ENCODE measurements around the gene NCR1. TPM values are rescaled to one million over a fixed set of nuclear protein-coding genes. Genes with fewer than 3 reads are reported as not detected.
"Not testable (repeated sequence)": the region's sequence is repeated elsewhere in the genome, so short reads cannot be mapped to it uniquely, and the experiment has no call there.

NCR1 gene
- total RNA-seq, 1 experiment from 2014 or later = not detected

- ATAC-seq (no peak), DNase-seq (ENCODE audit: low read depth, low spot score) (no peak)
- CTCF ChIA-PET = no interaction called here
- intact Hi-C loops (cut with micrococcal nuclease; ENCODE audit: unreplicated experiment) (no loop called here), in situ Hi-C loops (cut with HindIII; ENCODE audit: low pct_unique_long_range_greater_than_20kb, low sequenced_read_pairs) (no loop called here)
- POLR2A ChIA-PET = no interaction called here
- Histone ChIP-seq H3K4me3 (ENCODE audit: low read depth in 2 of 2, low read length in 2 of 2) (no peak overlapping the region), H3K27me3 (ENCODE audit: control insufficient read depth, insufficient read depth, low read length) (no peaks in the 10 kb centered on the region), H3K27ac (ENCODE audit: low read length) (no peak overlapping the region), H3K9me3 (ENCODE audit: control insufficient read depth, insufficient read depth, low read depth, low read length) (no peaks in the 10 kb centered on the region), H3K36me3 (ENCODE audit: control insufficient read depth, insufficient read depth, low read length) (no peaks in the 10 kb centered on the region), H3K4me1 (ENCODE audit: control insufficient read depth, insufficient read depth, low read length) (no peaks in the 10 kb centered on the region)
- no peak for TF ChIP-seq SIN3A (IDR thresholded peaks at IDR 0.05; ENCODE audit: borderline replicate concordance, insufficient read depth, low read depth, low read length)
- TF ChIP-seq POLR2AphosphoS5 (IDR thresholded peaks at IDR 0.05; ENCODE audit: low read depth, low read length) = no peak
- no TSS peak for BruUV-seq (replicated peaks)
These were observed 536 bp upstream of the NCR1 start for GRCh38 chr19:54905421-54905802.

GRCh38 chr19:54906819-54907218 lies 871 bp downstream of the NCR1 start:
- DNase-seq (ENCODE audit: low read depth, low spot score) (no peak), ATAC-seq (no peak)
- H3K9me3 ChIP-seq (ENCODE audit: control insufficient read depth, insufficient read depth, low read depth, low read length) = no peaks in the 10 kb centered on the region
- in situ Hi-C loops (cut with HindIII; ENCODE audit: low pct_unique_long_range_greater_than_20kb, low sequenced_read_pairs) (no loop called here), intact Hi-C loops (cut with micrococcal nuclease; ENCODE audit: unreplicated experiment) (no loop called here)
- no peak overlapping the region for H3K4me3 ChIP-seq (ENCODE audit: low read depth in 2 of 2, low read length in 2 of 2)
- no peaks in the 10 kb centered on the region for H3K4me1 ChIP-seq (ENCODE audit: control insufficient read depth, insufficient read depth, low read length)
- no peaks in the 10 kb centered on the region for H3K36me3 ChIP-seq (ENCODE audit: control insufficient read depth, insufficient read depth, low read length)
- no TSS peak for BruUV-seq (replicated peaks)
- ChIA-PET CTCF (interaction anchor here (0.7 kb wide), 1 partner anchor 8 kb away, joined by 3 read pairs; no protein-coding TSS in a partner anchor), POLR2A (no interaction called here)
- TF ChIP-seq TCF7L2 (IDR thresholded peaks at IDR 0.05; ENCODE audit: low read depth, low read length) (no peak), SIN3A (IDR thresholded peaks at IDR 0.05; ENCODE audit: borderline replicate concordance, insufficient read depth, low read depth, low read length) (no peak), CTCF (IDR thresholded peaks at IDR 0.05) (no peak), POLR2AphosphoS5 (IDR thresholded peaks at IDR 0.05; ENCODE audit: low read depth, low read length) (no peak), REST (IDR thresholded peaks at IDR 0.05; ENCODE audit: insufficient read depth in 1 of 2, low read depth in 2 of 2, low read length in 1 of 2) (no peak)
- no peaks in the 10 kb centered on the region for H3K27me3 ChIP-seq (ENCODE audit: control insufficient read depth, insufficient read depth, low read length)
- H3K27ac ChIP-seq (ENCODE audit: low read length) = no peak overlapping the region

- H3K27ac ChIP-seq (ENCODE audit: low read length); BruUV-seq (replicated peaks); intact Hi-C loops (cut with micrococcal nuclease; ENCODE audit: unreplicated experiment); DNase-seq (ENCODE audit: low read depth, low spot score); H3K9me3 ChIP-seq (ENCODE audit: control insufficient read depth, insufficient read depth, low read depth, low read length); H3K4me1 ChIP-seq (ENCODE audit: control insufficient read depth, insufficient read depth, low read length); ATAC-seq; POLR2A ChIA-PET; H3K27me3 ChIP-seq (ENCODE audit: control insufficient read depth, insufficient read depth, low read length); H3K4me3 ChIP-seq (ENCODE audit: low read depth in 2 of 2, low read length in 2 of 2); CTCF ChIA-PET; H3K36me3 ChIP-seq (ENCODE audit: control insufficient read depth, insufficient read depth, low read length); in situ Hi-C loops (cut with HindIII; ENCODE audit: low pct_unique_long_range_greater_than_20kb, low sequenced_read_pairs): not testable (repeated sequence)
These were observed 2.0 kb downstream of the NCR1 start for GRCh38 chr19:54907899-54908298.

Data from Panc1 (cell line).